DND-41 (cell line): ENCODE measurements around the gene TP73.

Experiments
- ATAC-seq: fragments of 200-7000 bp; cut with Tn5 transposase; 3 replicates; pipeline ENCODE4 v1.9.1; 2021; ENCODE audit warnings: low read depth; ENCODE audit not compliant: insufficient read depth
- DNase-seq: peaks from one replicate; pipeline ENCODE4 v3.0.0-alpha.2; 2020
- H2AFZ ChIP-seq: 2 replicates; pipeline ENCODE4 v1.6.0; 2012; ENCODE audit warnings: low read depth, low read length
- H3K27ac ChIP-seq: 2 replicates; pipeline ENCODE4 v1.5.1; 2012; ENCODE audit warnings: low read length, inconsistent platforms
- H3K27me3 ChIP-seq: fragments of 200-600 bp; sonication (generic); 2 replicates; pipeline ENCODE4 v1.6.0; 2012; ENCODE audit warnings: low read length, mild to moderate bottlenecking, inconsistent platforms; ENCODE audit not compliant: insufficient read depth, poor library complexity
- H3K36me3 ChIP-seq: 2 replicates; pipeline ENCODE4 v1.5.1; 2012; ENCODE audit warnings: low read length, inconsistent platforms; ENCODE audit not compliant: insufficient read depth
- H3K4me1 ChIP-seq: 2 replicates; pipeline ENCODE4 v1.5.1; 2012; ENCODE audit warnings: mild to moderate bottlenecking, low read length; ENCODE audit not compliant: insufficient read depth
- H3K4me2 ChIP-seq: 2 replicates; pipeline ENCODE4 v1.6.0; 2012; ENCODE audit warnings: mild to moderate bottlenecking, moderate library complexity, low read length, inconsistent platforms; ENCODE audit not compliant: insufficient read depth
- H3K4me3 ChIP-seq, 2 experiments: fragments of 200-600 bp in 1 of 2; shearing (Covaris generic) in 1 of 2; 2 replicates each; pipeline ENCODE4 v1.5.1; 2012 to 2016; ENCODE audit warnings: inconsistent platforms in 2 of 2, low read length in 2 of 2, mild to moderate bottlenecking in 2 of 2, low read depth in 1 of 2, moderate library complexity in 1 of 2
- H3K79me2 ChIP-seq: 2 replicates; pipeline ENCODE4 v1.6.0; 2012; ENCODE audit warnings: low read length, inconsistent platforms; ENCODE audit not compliant: insufficient read depth
- H3K9ac ChIP-seq: 2 replicates; pipeline ENCODE4 v1.6.0; 2012; ENCODE audit warnings: low read depth, mild to moderate bottlenecking, inconsistent platforms, low read length, moderate library complexity
- H3K9me3 ChIP-seq: 2 replicates; pipeline ENCODE4 v1.5.1; 2012; ENCODE audit warnings: low read length, moderate library complexity, mild to moderate bottlenecking, inconsistent platforms; ENCODE audit not compliant: insufficient read depth, severe bottlenecking
- H4K20me1 ChIP-seq: 2 replicates; pipeline ENCODE4 v1.6.0; 2012; ENCODE audit warnings: low read length; ENCODE audit not compliant: insufficient read depth
- EZH2 ChIP-seq: IDR thresholded peaks from 3 replicates; pipeline ENCODE4 v1.6.1; 2012; ENCODE audit warnings: borderline replicate concordance, low read depth, mild to moderate bottlenecking, moderate library complexity, low read length, inconsistent platforms; ENCODE audit not compliant: severe bottlenecking
- TF ChIP-seq, protein P1 (sequence below): IDR thresholded peaks from 2 replicates; pipeline ENCODE4 v1.5.1; 2012; ENCODE audit warnings: borderline replicate concordance, low read length, moderate library complexity, mild to moderate bottlenecking; ENCODE audit not compliant: poor library complexity, severe bottlenecking; ENCODE audit errors: extremely low read depth

Gene TP73

DNA sequence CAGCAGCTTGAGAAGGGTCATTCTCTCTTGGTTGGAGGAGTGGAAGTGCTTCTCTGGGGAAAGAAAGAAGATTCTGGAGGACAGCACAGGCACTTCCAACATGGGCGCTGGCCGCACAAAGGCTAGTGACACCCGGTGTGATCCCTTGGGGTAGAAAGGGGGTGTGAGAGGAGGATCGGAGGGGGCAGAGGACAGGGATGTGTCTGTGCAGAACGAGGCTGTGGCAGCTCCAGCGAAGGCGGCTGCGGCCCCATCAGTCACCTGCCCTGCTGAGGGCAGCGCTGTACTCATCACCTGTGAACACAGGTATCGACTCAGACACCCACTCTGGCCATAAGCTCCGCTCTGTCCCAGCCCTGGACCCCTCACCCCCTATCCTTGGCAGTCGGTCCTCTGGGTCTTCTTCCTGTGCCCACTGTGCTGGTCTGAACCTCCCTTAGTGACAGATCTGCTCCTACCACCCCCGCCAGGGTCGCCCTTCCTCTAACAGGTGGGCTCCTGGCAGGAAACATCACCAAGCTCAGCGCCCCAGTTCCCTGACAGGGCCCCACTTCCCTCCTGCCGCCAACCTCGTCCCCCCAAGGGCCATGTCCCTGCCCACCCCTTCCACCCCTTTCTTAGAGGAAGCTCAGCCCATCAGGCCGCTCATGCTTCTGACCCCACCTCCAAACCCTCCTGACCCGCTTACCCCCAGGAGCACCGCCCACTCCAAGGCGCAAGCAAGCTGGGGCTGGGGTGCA, 20.1 kb downstream of the TP73 start:
- Histone ChIP-seq H3K4me3 (no peak overlapping the region), H3K27me3 (no peaks in the 10 kb centered on the region), H3K4me1 (no peaks in the 10 kb centered on the region), H3K4me2 (no peak overlapping the region), H3K27ac (no peak overlapping the region), H3K9me3 (no peaks in the 10 kb centered on the region), H3K36me3 (no peaks in the 10 kb centered on the region), H2AFZ (no peak overlapping the region), H3K9ac (no peak overlapping the region), H3K79me2 (peaks cover 59% of the 10 kb centered on the region), H4K20me1 (peaks cover 90% of the 10 kb centered on the region)
- ATAC-seq, result no peak
- TF ChIP-seq, protein P1, sequence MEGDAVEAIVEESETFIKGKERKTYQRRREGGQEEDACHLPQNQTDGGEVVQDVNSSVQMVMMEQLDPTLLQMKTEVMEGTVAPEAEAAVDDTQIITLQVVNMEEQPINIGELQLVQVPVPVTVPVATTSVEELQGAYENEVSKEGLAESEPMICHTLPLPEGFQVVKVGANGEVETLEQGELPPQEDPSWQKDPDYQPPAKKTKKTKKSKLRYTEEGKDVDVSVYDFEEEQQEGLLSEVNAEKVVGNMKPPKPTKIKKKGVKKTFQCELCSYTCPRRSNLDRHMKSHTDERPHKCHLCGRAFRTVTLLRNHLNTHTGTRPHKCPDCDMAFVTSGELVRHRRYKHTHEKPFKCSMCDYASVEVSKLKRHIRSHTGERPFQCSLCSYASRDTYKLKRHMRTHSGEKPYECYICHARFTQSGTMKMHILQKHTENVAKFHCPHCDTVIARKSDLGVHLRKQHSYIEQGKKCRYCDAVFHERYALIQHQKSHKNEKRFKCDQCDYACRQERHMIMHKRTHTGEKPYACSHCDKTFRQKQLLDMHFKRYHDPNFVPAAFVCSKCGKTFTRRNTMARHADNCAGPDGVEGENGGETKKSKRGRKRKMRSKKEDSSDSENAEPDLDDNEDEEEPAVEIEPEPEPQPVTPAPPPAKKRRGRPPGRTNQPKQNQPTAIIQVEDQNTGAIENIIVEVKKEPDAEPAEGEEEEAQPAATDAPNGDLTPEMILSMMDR, result no peak
- no peak for TF ChIP-seq EZH2
- no peak for DNase-seq

DNA sequence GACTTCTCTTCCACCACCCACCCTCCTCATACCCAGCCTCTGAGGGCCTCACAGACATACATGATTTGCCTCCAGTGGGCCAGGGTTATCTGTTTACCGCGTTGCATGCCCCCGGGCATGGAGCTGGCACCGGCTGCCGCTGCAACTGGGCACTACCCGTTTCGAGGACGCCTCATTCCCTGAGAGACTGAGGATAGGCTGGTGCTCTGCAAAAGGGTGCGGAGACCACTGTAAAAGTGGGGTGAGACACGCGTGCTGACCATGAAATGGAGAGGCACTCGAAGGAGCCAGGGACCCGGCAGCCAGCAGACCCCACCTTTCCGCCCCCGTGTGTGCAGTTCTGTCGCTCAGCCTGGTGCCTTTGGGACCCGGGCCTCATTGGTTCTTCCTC, 20.6 kb downstream of the TP73 start:
- no peaks in the 10 kb centered on the region for H3K9me3 ChIP-seq
- no peak overlapping the region for H3K4me3 ChIP-seq
- no peak overlapping the region for H3K9ac ChIP-seq
- ATAC-seq (no peak), DNase-seq (no peak)
- no peaks in the 10 kb centered on the region for H3K36me3 ChIP-seq
- no peak for TF ChIP-seq EZH2
- TF ChIP-seq, protein P1, result no peak
- H3K79me2 ChIP-seq, result peaks cover 59% of the 10 kb centered on the region
- H3K4me1 ChIP-seq, result no peaks in the 10 kb centered on the region
- no peaks in the 10 kb centered on the region for H3K27me3 ChIP-seq
- H3K27ac ChIP-seq, result no peak overlapping the region
- H3K4me2 ChIP-seq, result no peak overlapping the region
- no peak overlapping the region for H2AFZ ChIP-seq
- H4K20me1 ChIP-seq, result peaks cover 88% of the 10 kb centered on the region

DNA sequence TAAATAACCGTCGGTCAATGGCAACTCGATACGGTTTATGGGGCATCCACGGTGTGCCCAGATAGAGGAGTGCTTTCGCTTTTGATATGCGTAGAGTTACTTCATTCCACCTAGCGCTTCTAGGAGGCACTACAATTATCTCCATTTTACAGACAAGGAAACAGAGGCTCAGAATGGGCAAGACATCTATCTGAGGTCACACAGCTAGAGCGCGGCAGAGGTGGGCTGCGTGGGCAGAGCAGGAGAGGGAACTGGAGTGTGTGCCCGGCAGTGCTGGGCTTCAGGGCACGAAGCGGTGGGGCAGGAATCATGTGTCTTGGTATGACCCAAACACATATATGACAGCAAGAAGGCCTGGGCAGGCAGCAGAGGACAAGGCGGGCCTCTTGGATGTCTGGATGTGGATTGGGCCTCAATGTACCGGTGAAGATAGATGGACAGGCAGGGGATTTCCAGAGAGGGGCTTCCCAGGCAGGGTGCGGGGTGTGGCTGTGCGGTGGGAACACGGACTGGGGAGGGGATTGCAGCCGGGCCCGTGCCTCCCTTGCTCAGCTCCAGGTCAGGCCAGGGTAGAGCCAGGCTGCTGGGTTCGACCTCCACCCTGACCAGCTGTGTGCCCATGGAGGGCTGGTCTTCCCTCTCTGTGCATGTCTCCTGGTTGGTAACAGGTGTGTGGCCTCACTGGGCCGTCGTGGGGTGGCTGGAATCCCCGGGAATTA, 21.2 kb downstream of the TP73 start:
- TF ChIP-seq, protein P1, result no peak
- no peak for TF ChIP-seq EZH2
- DNase-seq (no peak), ATAC-seq (no peak)
- H3K27ac ChIP-seq, result no peak overlapping the region
- peaks cover 87% of the 10 kb centered on the region for H4K20me1 ChIP-seq
- H3K4me3 ChIP-seq, result no peak overlapping the region
- H3K27me3 ChIP-seq, result no peaks in the 10 kb centered on the region
- H3K4me2 ChIP-seq, result no peak overlapping the region
- no peaks in the 10 kb centered on the region for H3K36me3 ChIP-seq
- no peaks in the 10 kb centered on the region for H3K4me1 ChIP-seq
- peaks cover 54% of the 10 kb centered on the region for H3K79me2 ChIP-seq
- no peak overlapping the region for H3K9ac ChIP-seq
- H2AFZ ChIP-seq, result no peak overlapping the region
- no peaks in the 10 kb centered on the region for H3K9me3 ChIP-seq
